Large intestine (tissue), 3 donors: Measurements from ENCODE around the gene RACK1. TPM values are rescaled to one million over a fixed set of nuclear protein-coding genes. Genes with fewer than 3 reads are reported as not detected.

Experiments used
- DNase-seq, 2 donors: peaks; one replicate each; pipeline versions ENCODE4 v3.0.0 to v3.0.0-alpha.2; 2013
- H3K27ac ChIP-seq: one replicate; pipeline ENCODE4 v1.5.1; 2013; ENCODE audit warnings: low read length
- H3K27me3 ChIP-seq: 2 replicates; pipeline ENCODE4 v1.6.1; 2013; ENCODE audit warnings: low read length; ENCODE audit not compliant: control insufficient read depth, insufficient read depth
- H3K36me3 ChIP-seq: 2 replicates; pipeline ENCODE4 v1.6.1; 2013; ENCODE audit warnings: low read length; ENCODE audit not compliant: control insufficient read depth, insufficient read depth
- H3K4me1 ChIP-seq: one replicate; pipeline ENCODE4 v1.6.1; 2013; ENCODE audit warnings: low read length; ENCODE audit not compliant: control insufficient read depth, insufficient read depth
- H3K4me3 ChIP-seq: one replicate; pipeline ENCODE4 v1.5.1; 2013; ENCODE audit warnings: low read length
- H3K9me3 ChIP-seq: one replicate; pipeline ENCODE4 v1.6.1; 2013; ENCODE audit warnings: mild to moderate bottlenecking, low read depth, low read length, moderate library complexity; ENCODE audit not compliant: control insufficient read depth
- WGBS: methylation state at CpG from one replicate; pipeline ENCODE4 v1.1.5; 2013; ENCODE audit warnings: low lambda C conversion rate; ENCODE audit not compliant: insufficient coverage; 5-methylcytosine and 5-hydroxymethylcytosine counted together
- polyA plus RNA-seq: library from polyadenylated mRNA; unstranded; fragments of 120-200 nt; gene quantifications from one replicate; pipeline ENCODE4 v1.2.1, GENCODE V29; 2013

RACK1 gene
- polyA plus RNA-seq, 1 donor, result 3,389 TPM

DNA sequence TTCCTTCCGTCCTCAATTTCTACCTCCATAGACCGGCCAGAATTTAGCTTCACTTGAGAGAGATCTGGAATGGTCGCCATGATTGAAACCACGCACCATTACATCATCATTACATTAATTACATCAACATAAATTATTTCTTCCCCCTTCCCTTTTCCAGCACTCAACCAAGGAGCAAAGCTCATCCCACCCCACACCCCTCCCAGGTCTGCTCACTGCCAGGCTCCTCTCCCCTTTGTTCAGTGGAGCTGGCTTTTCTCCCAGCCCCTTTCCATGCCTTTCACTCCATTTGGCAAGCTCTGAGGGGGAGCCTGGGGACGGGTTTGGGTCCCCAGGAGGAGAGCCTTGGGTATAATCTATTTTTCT, 8.4 kb downstream of the RACK1 start:
- WGBS, result no CpG with 5 or more reads among the region's 5 CpGs
- DNase-seq, result no peak
- H3K27me3 ChIP-seq, result no peaks in the 10 kb centered on the region
- no peaks in the 10 kb centered on the region for H3K9me3 ChIP-seq
- peaks cover 91% of the 10 kb centered on the region for H3K36me3 ChIP-seq
- H3K4me1 ChIP-seq, result no peaks in the 10 kb centered on the region
- H3K27ac ChIP-seq, result no peak overlapping the region
- H3K4me3 ChIP-seq, result no peak overlapping the region

DNA sequence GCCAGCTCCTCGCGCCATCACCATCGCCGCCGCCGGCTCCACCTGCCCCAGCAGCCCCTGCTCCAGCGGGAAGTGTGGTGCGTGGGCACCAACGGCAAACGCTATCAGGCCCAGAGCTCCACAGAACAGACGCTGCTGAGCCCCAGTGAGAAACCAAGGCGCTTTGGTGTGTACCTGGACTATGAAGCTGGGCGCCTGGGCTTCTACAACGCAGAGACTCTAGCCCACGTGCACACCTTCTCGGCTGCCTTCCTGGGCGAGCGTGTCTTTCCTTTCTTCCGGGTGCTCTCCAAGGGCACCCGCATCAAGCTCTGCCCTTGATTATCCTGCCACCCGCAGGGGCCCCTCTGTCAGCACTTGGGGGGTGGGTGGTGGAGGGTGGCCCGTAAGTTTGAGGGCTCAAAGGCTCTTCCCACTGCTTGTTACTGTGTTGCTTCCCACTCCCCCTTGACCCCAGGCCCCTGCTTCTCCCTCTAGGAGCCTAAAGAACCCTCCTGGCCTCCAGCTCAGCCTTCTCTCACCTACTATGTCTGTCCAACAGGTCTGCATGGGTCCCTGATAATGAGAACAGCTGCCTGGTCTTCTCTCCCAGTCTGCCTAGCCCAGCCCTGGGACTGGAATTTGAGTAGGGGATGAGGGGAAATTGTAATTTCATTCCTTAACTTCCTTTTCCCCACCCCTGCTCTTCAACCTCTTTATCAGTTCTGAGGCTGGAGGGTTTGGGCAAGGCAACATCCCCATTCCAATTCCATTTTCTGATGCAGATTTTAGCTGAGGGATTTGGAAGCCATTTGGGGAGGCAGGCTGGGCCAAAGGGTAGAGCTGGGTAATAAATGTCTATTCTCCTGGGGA, 9.0 kb downstream of the RACK1 start:
- H3K9me3 ChIP-seq, result no peaks in the 10 kb centered on the region
- no peaks in the 10 kb centered on the region for H3K27me3 ChIP-seq
- peaks cover 89% of the 10 kb centered on the region for H3K36me3 ChIP-seq
- H3K27ac ChIP-seq, result no peak overlapping the region
- no peak for DNase-seq
- no CpG with 5 or more reads among the region's 22 CpGs for WGBS
- H3K4me1 ChIP-seq, result no peaks in the 10 kb centered on the region
- H3K4me3 ChIP-seq, result no peak overlapping the region

DNA sequence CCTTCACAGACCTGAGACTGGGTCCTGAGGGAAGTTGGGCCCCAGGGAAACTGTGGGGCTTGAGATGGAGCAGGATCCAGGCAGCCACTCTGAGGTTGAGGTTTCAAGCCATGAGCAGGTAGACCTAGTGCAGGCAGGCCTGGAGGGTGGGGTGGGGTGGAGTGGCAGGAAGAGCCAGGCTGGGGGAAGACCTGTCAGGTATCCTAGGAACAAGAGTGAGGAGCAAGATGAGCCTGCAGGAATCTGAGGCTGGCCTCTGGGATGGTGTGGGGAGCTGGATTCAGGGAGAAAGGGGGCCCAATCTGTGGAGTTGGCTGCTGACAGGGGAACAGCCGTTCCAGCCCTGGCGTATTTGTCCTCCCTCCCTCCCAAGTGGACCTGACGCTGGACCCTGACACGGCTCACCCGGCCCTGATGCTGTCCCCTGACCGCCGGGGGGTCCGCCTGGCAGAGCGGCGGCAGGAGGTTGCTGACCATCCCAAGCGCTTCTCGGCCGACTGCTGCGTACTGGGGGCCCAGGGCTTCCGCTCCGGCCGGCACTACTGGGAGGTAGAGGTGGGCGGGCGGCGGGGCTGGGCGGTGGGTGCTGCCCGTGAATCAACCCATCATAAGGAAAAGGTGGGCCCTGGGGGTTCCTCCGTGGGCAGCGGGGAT, 9.8 kb downstream of the RACK1 start:
- no peaks in the 10 kb centered on the region for H3K4me1 ChIP-seq
- H3K9me3 ChIP-seq, result no peaks in the 10 kb centered on the region
- H3K36me3 ChIP-seq, result peaks cover 81% of the 10 kb centered on the region
- no peak overlapping the region for H3K4me3 ChIP-seq
- DNase-seq, result no peak
- no CpG with 5 or more reads among the region's 24 CpGs for WGBS
- H3K27me3 ChIP-seq, result no peaks in the 10 kb centered on the region
- H3K27ac ChIP-seq, result no peak overlapping the region

DNA sequence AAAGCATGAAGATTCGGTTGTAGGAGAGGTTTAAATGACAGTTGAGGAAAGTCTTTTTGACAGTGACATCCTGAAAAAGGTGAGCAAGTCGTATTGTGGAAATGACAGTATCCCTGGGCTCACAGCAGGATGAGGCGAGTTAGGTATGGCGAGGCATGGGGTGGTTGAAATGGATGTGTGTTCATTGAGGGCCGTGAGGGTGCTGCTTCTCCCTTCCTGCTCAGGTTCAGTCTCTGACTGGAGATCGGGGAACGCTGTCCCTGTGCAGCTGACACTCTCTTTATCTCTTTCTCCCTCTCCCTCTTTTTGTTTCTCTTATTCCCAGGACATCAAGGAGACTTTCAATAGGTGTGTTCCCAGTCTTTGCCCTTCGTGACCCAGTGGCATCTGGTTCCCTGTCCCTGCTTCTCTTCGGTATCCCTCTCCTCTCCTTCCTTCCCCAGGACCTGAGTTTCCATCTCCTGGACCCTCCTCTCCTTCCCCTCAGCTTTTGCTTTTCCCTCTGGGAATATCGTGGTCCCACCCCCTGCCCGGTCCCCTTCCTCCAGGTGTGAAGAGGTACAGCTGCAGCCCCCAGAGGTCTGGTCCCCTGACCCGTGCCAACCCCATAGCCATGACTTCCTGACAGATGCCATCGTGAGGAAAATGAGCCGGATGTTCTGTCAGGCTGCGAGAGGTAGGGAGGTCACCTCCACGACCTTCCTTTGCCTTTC, 10.5 kb downstream of the RACK1 start:
- H3K4me1 ChIP-seq, result no peaks in the 10 kb centered on the region
- H3K4me3 ChIP-seq, result no peak overlapping the region
- DNase-seq, result no peak
- 90% methylated on average over 4 of the region's 16 CpGs for WGBS
- H3K36me3 ChIP-seq, result peaks cover 75% of the 10 kb centered on the region
- no peaks in the 10 kb centered on the region for H3K9me3 ChIP-seq
- no peak overlapping the region for H3K27ac ChIP-seq
- no peaks in the 10 kb centered on the region for H3K27me3 ChIP-seq

DNA sequence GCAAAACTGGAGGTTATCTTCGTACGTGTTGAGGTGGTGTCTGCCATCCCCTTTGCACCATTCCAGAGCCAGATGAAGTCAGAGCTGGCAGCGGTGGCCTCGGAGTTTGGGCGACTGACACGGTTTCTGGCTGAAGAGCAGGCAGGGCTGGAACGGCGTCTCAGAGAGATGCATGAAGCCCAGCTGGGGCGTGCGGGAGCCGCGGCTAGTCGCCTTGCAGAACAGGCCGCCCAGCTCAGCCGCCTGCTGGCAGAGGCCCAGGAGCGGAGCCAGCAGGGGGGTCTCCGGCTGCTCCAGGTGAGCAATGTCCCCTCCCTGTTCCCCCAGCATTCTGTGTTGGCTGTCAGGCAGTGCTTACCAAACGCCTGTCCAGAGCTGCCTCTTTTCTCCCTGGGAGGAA, 11.1 kb downstream of the RACK1 start:
- no peaks in the 10 kb centered on the region for H3K4me1 ChIP-seq
- DNase-seq, result no peak
- H3K9me3 ChIP-seq, result no peaks in the 10 kb centered on the region
- no CpG with 5 or more reads among the region's 18 CpGs for WGBS
- H3K27me3 ChIP-seq, result no peaks in the 10 kb centered on the region
- no peak overlapping the region for H3K27ac ChIP-seq
- peaks cover 69% of the 10 kb centered on the region for H3K36me3 ChIP-seq
- H3K4me3 ChIP-seq, result no peak overlapping the region

DNA sequence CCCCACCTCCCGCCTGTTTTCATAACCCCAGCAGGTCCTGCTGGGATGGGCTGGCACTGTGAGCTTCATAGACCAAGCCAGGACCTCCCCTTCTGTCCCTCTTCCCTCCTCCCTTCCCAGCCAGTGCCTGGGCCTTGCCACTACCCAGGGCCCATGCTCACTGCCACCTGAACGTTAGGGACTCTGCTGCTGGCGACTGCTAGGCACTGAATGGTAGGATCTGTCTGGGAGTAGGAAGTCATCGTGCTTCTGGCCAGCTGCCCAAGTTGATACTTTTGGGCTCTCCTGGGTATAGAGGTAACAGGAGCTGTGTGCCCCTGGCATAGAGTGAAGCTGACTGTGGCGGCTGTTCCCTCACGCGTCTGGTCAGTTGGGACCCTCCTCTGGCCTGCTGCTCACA, 12.3 kb downstream of the RACK1 start:
- no peaks in the 10 kb centered on the region for H3K27me3 ChIP-seq
- no peaks in the 10 kb centered on the region for H3K4me1 ChIP-seq
- H3K9me3 ChIP-seq, result no peaks in the 10 kb centered on the region
- WGBS, result 100% methylated on average over 1 of the region's 7 CpGs
- no peak overlapping the region for H3K4me3 ChIP-seq
- no peak for DNase-seq
- peaks cover 57% of the 10 kb centered on the region for H3K36me3 ChIP-seq
- H3K27ac ChIP-seq, result no peak overlapping the region

DNA sequence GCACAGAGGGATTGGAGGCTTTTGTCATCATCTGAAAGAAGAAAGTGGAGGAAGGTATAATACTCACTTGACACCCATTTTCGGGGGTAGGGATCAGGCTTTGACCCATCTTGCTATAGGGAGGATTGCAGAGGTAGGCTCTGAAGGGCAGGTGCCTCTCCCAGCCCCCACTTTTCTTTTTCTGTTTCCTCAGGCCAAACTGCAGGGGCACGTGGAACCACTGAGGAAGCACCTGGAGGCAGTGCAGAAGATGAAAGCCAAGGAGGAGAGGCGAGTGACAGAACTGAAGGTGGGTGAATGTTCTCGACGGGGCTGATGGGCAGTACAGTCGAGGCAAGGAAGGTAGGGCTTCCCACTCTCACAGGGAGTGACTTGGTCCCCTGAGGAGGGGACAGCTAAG, 13.2 kb downstream of the RACK1 start:
- H3K9me3 ChIP-seq, result no peaks in the 10 kb centered on the region
- peaks cover 48% of the 10 kb centered on the region for H3K36me3 ChIP-seq
- no peaks in the 10 kb centered on the region for H3K27me3 ChIP-seq
- no peak overlapping the region for H3K27ac ChIP-seq
- H3K4me1 ChIP-seq, result no peaks in the 10 kb centered on the region
- DNase-seq, result no peak
- WGBS, result no CpG with 5 or more reads among the region's 6 CpGs
- no peak overlapping the region for H3K4me3 ChIP-seq

DNA sequence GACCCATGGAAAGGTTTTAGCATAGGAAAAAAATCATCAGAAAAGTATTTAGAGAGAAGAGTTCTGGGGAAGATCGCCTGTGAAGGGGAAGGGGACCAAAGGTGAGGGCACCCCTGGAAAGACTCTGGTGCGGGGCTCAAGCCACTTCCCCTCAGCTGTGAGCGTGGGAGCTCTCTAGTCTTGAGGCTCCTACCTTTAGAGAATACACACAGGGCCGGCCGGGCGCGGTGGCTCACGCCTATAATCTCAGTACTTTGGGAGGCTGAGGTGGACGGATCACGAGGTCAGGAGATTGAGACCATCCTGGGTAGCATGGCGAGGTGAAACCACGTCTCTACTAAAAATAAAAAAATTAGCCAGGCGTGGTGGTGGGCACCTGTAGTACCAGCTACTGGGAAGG, 13.7 kb downstream of the RACK1 start:
- Histone ChIP-seq H3K4me1 (no peaks in the 10 kb centered on the region), H3K27ac (no peak overlapping the region), H3K36me3 (peaks cover 43% of the 10 kb centered on the region), H3K9me3 (no peaks in the 10 kb centered on the region), H3K27me3 (no peaks in the 10 kb centered on the region), H3K4me3 (no peak overlapping the region)
- WGBS, result no CpG with 5 or more reads among the region's 13 CpGs
- no peak for DNase-seq

DNA sequence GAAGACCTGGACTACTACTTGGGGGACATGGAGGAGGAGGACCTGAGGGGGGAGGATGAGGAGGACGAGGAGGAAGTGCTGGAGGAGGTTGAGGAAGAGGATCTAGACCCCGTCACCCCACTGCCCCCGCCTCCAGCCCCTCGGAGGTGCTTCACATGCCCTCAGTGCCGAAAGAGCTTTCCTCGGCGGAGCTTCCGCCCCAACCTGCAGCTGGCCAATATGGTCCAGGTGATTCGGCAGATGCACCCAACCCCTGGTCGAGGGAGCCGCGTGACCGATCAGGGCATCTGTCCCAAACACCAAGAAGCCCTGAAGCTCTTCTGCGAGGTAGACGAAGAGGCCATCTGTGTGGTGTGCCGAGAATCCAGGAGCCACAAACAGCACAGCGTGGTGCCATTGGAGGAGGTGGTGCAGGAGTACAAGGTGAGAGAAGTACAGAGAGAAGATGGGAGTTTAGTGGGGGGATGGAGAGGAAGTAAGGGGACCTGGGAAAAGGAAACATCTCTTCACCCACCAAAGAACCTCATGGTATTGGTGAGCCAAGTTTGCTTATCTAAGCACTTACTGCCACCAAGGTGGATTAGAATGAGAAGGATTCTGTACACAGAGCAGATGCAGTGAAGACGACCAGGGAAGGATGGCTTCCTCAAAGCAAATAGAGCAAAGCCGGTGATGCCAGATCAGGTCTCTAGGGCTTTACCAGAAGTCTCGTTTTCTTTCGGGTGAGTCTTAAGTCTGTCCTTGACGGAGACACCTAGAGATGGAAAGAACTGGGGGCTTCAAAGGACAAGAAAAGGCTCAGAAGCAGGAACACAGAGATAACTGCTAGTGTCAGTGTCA, 19.1 kb downstream of the RACK1 start:
- no CpG with 5 or more reads among the region's 22 CpGs for WGBS
- no peak overlapping the region for H3K27ac ChIP-seq
- no peak for DNase-seq
- no peaks in the 10 kb centered on the region for H3K36me3 ChIP-seq
- H3K27me3 ChIP-seq, result peaks cover 12% of the 10 kb centered on the region
- H3K4me3 ChIP-seq, result peak overlapping the region; percentile 83
- no peaks in the 10 kb centered on the region for H3K4me1 ChIP-seq
- H3K9me3 ChIP-seq, result peaks cover 5% of the 10 kb centered on the region
